ENCODE measurements around the gene KHSRP. TPM values are rescaled to one million over a fixed set of nuclear protein-coding genes. Genes with fewer than 3 reads are reported as not detected.

Gene KHSRP
- total RNA-seq, 1 experiment from 2014 or later: 297 TPM

GRCh38 chr19:6465006-6465405 lies 40.4 kb upstream of the KHSRP start:
- no peak for TF ChIP-seq CTCF (IDR thresholded peaks at IDR 0.05; ENCODE audit: unreplicated experiment)
- peaks cover 48% of the 10 kb centered on the region for H3K36me3 Mint-ChIP-seq (ENCODE audit: insufficient read depth, unreplicated experiment)
- no peak for DNase-seq
- peak overlapping the region; percentile 90 for H3K4me3 Mint-ChIP-seq (ENCODE audit: low read depth, unreplicated experiment)
- peaks cover 15% of the 10 kb centered on the region for H3K4me1 Mint-ChIP-seq (ENCODE audit: low read depth, unreplicated experiment)
- peak overlapping the region; percentile 89 for H3K27ac Mint-ChIP-seq (ENCODE audit: unreplicated experiment)
- CTCF ChIA-PET: interaction anchor here (0.7 kb wide), 1 partner anchor 105 kb away, joined by 3 read pairs; no protein-coding TSS in a partner anchor
- no peaks in the 10 kb centered on the region for H3K27me3 Mint-ChIP-seq (ENCODE audit: unreplicated experiment)
- intact Hi-C loops (cut with micrococcal nuclease; ENCODE audit: unreplicated experiment): no loop called here
- no TSS peak for BruUV-seq (replicated peaks)
- H3K9me3 Mint-ChIP-seq (ENCODE audit: low read depth, unreplicated experiment): no peaks in the 10 kb centered on the region

- peak; percentile 95 for DNase-seq
- H3K9me3 Mint-ChIP-seq (ENCODE audit: low read depth, unreplicated experiment): no peaks in the 10 kb centered on the region
- CTCF ChIA-PET: interaction anchor here (0.7 kb wide), 1 partner anchor 104 kb away, joined by 3 read pairs; no protein-coding TSS in a partner anchor
- H3K27ac Mint-ChIP-seq (ENCODE audit: unreplicated experiment): peak within 1 kb of the TSS; percentile 89
- peak within 1 kb of the TSS; percentile 90 for H3K4me3 Mint-ChIP-seq (ENCODE audit: low read depth, unreplicated experiment)
- H3K27me3 Mint-ChIP-seq (ENCODE audit: unreplicated experiment): no peaks in the 10 kb centered on the region
- intact Hi-C loops (cut with micrococcal nuclease; ENCODE audit: unreplicated experiment): no loop called here
- TSS peak; percentile 8 for BruUV-seq (replicated peaks)
- H3K36me3 Mint-ChIP-seq (ENCODE audit: insufficient read depth, unreplicated experiment): peaks cover 55% of the 10 kb centered on the region
- TF ChIP-seq CTCF (IDR thresholded peaks at IDR 0.05; ENCODE audit: unreplicated experiment): no peak
- peaks cover 15% of the 10 kb centered on the region for H3K4me1 Mint-ChIP-seq (ENCODE audit: low read depth, unreplicated experiment)
Measured at GRCh38 chr19:6464070-6464873, 39.7 kb upstream of the KHSRP start, which contains the start of gene CRB3. Gene CRB3, plus strand, starts transcription at chr19:6464271. Its CDS starts 431 bp downstream, at chr19:6464702.

GRCh38 chr19:6460099-6460884 lies 35.7 kb upstream of the KHSRP start:
- CTCF ChIA-PET: no interaction called here
- BruUV-seq (replicated peaks): no TSS peak
- peak; percentile 60 for TF ChIP-seq CTCF (IDR thresholded peaks at IDR 0.05; ENCODE audit: unreplicated experiment)
- peak; percentile 94 for DNase-seq
- intact Hi-C loops (cut with micrococcal nuclease; ENCODE audit: unreplicated experiment): no loop called here
- Mint-ChIP-seq H3K36me3 (ENCODE audit: insufficient read depth, unreplicated experiment) (peaks cover 43% of the 10 kb centered on the region), H3K4me1 (ENCODE audit: low read depth, unreplicated experiment) (peaks cover 16% of the 10 kb centered on the region), H3K27ac (ENCODE audit: unreplicated experiment) (peak overlapping the region; percentile 94), H3K4me3 (ENCODE audit: low read depth, unreplicated experiment) (peak overlapping the region; percentile 88), H3K9me3 (ENCODE audit: low read depth, unreplicated experiment) (no peaks in the 10 kb centered on the region), H3K27me3 (ENCODE audit: unreplicated experiment) (no peaks in the 10 kb centered on the region)

GRCh38 chr19:6459262-6460098 lies 34.9 kb upstream of the KHSRP start, which contains the start of gene SLC25A23:
Gene SLC25A23, minus strand, starts transcription at chr19:6459792. Its CDS starts 164 bp downstream, at chr19:6459628.
- Mint-ChIP-seq H3K27ac (ENCODE audit: unreplicated experiment) (peak within 1 kb of the TSS; percentile 94), H3K27me3 (ENCODE audit: unreplicated experiment) (no peaks in the 10 kb centered on the region), H3K9me3 (ENCODE audit: low read depth, unreplicated experiment) (no peaks in the 10 kb centered on the region), H3K36me3 (ENCODE audit: insufficient read depth, unreplicated experiment) (peaks cover 37% of the 10 kb centered on the region), H3K4me1 (ENCODE audit: low read depth, unreplicated experiment) (peaks cover 9% of the 10 kb centered on the region), H3K4me3 (ENCODE audit: low read depth, unreplicated experiment) (peak within 1 kb of the TSS; percentile 88)
- DNase-seq: peak; percentile 77
- CTCF ChIA-PET: no interaction called here
- BruUV-seq (replicated peaks): no TSS peak
- intact Hi-C loops (cut with micrococcal nuclease; ENCODE audit: unreplicated experiment): no loop called here
- TF ChIP-seq CTCF (IDR thresholded peaks at IDR 0.05; ENCODE audit: unreplicated experiment): no peak
